Measurements from ENCODE around the gene SLC16A2.
A peak's percentile ranks its signal among the peaks of the same experiment; 100 is the strongest.

SLC16A2 gene

DNA sequence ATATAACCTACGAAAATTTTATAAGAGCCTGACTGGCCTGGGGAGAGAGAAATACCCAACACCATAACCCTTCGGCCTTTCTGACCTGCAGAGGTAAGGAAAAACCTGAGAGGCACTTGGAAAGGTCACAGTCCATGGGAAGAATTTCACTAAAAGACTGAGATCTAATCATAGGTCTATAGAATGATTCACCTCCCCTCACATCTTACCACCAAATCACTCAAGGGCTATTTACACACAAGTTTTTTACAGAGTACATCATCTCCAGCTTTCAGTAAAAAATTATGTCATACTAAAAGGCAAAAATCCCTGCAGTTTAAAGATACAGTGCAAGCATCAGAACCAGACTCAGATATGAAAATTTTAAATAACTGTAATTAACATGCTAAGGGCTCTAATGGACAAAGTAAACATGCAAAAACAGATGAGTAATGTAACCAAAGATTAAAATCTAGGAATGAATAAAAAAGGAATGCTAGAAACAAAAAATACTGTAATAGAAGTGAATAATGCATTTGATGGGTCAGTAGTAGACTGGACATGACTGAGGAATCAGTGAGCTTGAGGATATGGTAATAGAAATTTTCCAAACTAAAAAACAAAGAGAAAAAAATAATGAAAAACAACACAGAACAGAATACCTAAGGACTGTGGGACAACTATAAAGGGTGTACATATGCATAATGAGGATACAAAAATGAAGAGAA is 32.1 kb upstream of the SLC16A2 start:
- H3K27ac ChIP-seq: no peak overlapping the region
- no peak for DNase-seq
- no peak for TF ChIP-seq CTCF (IDR thresholded peaks at IDR 0.05; ENCODE audit: low read depth, low read length, missing control alignments)
- H3K27me3 ChIP-seq (replicated peaks): no peaks in the 10 kb centered on the region
- no peaks in the 10 kb centered on the region for H3K36me3 ChIP-seq (replicated peaks)
- H3K4me3 ChIP-seq (ENCODE audit: low read depth, low read length): no peak overlapping the region
- in situ Hi-C loops (cut with HindIII; ENCODE audit: low pct_ligation_motif_present, low sequenced_read_pairs): no loop called here

GRCh38 chrX:74395556-74395955 is 25.7 kb upstream of the SLC16A2 start:
- TF ChIP-seq CTCF (IDR thresholded peaks at IDR 0.05; ENCODE audit: low read depth, low read length, missing control alignments): no peak
- no peak for DNase-seq
- Histone ChIP-seq H3K4me3 (ENCODE audit: low read depth, low read length) (no peak overlapping the region), H3K27me3 (replicated peaks) (no peaks in the 10 kb centered on the region), H3K27ac (no peak overlapping the region), H3K36me3 (replicated peaks) (no peaks in the 10 kb centered on the region)
- in situ Hi-C loops (cut with HindIII; ENCODE audit: low pct_ligation_motif_present, low sequenced_read_pairs): no loop called here

DNA sequence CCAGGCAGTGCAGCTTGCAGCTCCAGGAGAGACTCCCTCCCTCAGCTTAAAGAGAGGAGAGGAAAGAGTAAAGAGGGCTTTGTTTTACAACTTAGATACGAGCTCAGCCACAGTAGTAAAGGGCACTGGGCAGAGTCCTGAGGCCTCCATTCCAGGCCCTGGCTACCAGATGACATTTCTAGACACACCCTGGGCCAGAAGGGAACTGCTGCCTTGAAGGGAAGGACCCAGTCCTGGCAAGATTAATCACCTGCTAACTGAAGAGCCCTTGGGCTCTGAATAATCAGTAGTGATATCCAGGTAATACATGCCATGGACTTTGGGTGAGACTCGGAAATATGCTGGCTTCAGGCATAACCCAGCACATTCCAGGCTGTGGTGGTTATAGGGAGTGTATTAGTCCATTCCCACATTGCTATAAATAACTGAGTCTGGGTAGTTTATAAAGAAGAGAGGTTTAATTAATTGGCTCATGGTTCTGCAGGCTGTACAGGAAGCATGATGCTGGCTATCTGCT is 15.3 kb upstream of the SLC16A2 start:
- no peak for DNase-seq
- TF ChIP-seq CTCF (IDR thresholded peaks at IDR 0.05; ENCODE audit: low read depth, low read length, missing control alignments): no peak
- Histone ChIP-seq H3K4me3 (ENCODE audit: low read depth, low read length) (no peak overlapping the region), H3K36me3 (replicated peaks) (no peaks in the 10 kb centered on the region), H3K27me3 (replicated peaks) (no peaks in the 10 kb centered on the region), H3K27ac (no peak overlapping the region)
- in situ Hi-C loops (cut with HindIII; ENCODE audit: low pct_ligation_motif_present, low sequenced_read_pairs): no loop called here

DNA sequence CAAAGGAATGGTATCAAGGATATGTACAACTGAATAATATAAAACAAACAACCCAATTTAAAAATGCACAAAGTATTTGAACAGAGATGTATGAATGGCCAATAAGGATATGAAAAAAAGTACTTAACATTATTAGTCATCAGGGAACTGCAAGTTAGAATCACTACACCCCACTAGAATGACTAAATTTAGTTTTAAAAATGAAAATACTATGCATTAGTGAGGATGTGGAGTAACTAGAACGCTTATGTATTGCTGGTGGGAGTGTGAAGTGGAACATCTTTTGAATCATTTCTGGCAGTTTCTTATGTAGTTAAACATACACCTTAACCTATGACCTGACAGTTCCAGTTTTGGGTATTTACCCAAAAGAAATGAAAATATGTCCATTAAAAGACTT is 13.0 kb upstream of the SLC16A2 start:
- no peak for DNase-seq
- Histone ChIP-seq H3K27me3 (replicated peaks) (no peaks in the 10 kb centered on the region), H3K36me3 (replicated peaks) (no peaks in the 10 kb centered on the region), H3K4me3 (ENCODE audit: low read depth, low read length) (no peak overlapping the region), H3K27ac (no peak overlapping the region)
- in situ Hi-C loops (cut with HindIII; ENCODE audit: low pct_ligation_motif_present, low sequenced_read_pairs): no loop called here
- no peak for TF ChIP-seq CTCF (IDR thresholded peaks at IDR 0.05; ENCODE audit: low read depth, low read length, missing control alignments)

DNA sequence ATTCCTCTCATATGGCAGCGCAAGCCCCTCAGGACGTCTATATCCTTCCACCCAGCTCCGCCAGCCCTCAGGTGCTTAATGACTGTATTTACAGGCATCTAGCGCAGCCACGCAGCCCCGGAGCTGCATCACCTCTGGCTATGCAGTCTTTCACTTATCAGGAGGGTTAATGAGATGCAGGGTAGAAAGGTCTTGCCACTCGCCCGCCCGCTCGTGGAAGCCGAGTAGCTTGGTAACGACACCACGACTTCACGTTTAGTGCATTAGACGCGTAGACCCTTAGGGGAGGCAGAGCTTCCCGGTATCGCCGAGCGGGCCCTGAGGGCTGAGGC is 1.5 kb upstream of the SLC16A2 start:
- DNase-seq: no peak
- Histone ChIP-seq H3K4me3 (ENCODE audit: low read depth, low read length) (peak overlapping the region; percentile 59), H3K36me3 (replicated peaks) (no peaks in the 10 kb centered on the region), H3K27ac (no peak overlapping the region), H3K27me3 (replicated peaks) (no peaks in the 10 kb centered on the region)
- no peak for TF ChIP-seq CTCF (IDR thresholded peaks at IDR 0.05; ENCODE audit: low read depth, low read length, missing control alignments)
- in situ Hi-C loops (cut with HindIII; ENCODE audit: low pct_ligation_motif_present, low sequenced_read_pairs): no loop called here
